ENCODE measurements around the gene COG5.

Gene COG5

DNA sequence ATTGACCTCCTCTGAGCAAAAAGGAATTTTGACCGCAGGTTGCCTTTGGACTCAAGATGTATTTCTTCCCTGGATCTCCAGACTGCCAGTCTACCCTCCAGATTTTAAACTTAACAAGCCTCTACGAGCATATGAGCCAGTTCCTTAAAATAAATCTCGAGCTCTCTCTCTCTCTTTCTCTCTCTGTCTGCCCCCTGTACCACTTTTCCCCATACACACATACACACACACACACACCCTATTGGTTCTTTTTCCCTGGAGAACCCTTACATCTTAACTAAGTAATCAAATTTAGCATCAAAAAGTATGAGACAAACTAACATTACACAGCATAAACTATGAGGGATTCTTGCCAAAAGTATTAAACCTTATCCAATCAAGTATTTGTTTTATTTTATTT is 27.7 kb upstream of the COG5 start:
- TF ChIP-seq, protein P1, sequence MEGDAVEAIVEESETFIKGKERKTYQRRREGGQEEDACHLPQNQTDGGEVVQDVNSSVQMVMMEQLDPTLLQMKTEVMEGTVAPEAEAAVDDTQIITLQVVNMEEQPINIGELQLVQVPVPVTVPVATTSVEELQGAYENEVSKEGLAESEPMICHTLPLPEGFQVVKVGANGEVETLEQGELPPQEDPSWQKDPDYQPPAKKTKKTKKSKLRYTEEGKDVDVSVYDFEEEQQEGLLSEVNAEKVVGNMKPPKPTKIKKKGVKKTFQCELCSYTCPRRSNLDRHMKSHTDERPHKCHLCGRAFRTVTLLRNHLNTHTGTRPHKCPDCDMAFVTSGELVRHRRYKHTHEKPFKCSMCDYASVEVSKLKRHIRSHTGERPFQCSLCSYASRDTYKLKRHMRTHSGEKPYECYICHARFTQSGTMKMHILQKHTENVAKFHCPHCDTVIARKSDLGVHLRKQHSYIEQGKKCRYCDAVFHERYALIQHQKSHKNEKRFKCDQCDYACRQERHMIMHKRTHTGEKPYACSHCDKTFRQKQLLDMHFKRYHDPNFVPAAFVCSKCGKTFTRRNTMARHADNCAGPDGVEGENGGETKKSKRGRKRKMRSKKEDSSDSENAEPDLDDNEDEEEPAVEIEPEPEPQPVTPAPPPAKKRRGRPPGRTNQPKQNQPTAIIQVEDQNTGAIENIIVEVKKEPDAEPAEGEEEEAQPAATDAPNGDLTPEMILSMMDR (IDR thresholded peaks at IDR 0.05; ENCODE audit: low read depth, low read length) = no peak
- H3K4me3 ChIP-seq (ENCODE audit: low read depth, low read length) = no peak overlapping the region

- TF ChIP-seq, protein P1 (IDR thresholded peaks at IDR 0.05; ENCODE audit: low read depth, low read length) = no peak
- H3K4me3 ChIP-seq (ENCODE audit: low read depth, low read length) = no peak overlapping the region
Observed at GRCh38 chr7:107588529-107589130, 24.9 kb upstream of the COG5 start.

GRCh38 chr7:107584716-107585115 is 21.0 kb upstream of the COG5 start:
- TF ChIP-seq, protein P1 (IDR thresholded peaks at IDR 0.05; ENCODE audit: low read depth, low read length) = no peak
- H3K4me3 ChIP-seq (ENCODE audit: low read depth, low read length) = no peak overlapping the region

- H3K4me3 ChIP-seq (ENCODE audit: low read depth, low read length) = no peak overlapping the region
- TF ChIP-seq, protein P1 (IDR thresholded peaks at IDR 0.05; ENCODE audit: low read depth, low read length) = no peak
Observed at GRCh38 chr7:107582875-107583274, 19.2 kb upstream of the COG5 start.

DNA sequence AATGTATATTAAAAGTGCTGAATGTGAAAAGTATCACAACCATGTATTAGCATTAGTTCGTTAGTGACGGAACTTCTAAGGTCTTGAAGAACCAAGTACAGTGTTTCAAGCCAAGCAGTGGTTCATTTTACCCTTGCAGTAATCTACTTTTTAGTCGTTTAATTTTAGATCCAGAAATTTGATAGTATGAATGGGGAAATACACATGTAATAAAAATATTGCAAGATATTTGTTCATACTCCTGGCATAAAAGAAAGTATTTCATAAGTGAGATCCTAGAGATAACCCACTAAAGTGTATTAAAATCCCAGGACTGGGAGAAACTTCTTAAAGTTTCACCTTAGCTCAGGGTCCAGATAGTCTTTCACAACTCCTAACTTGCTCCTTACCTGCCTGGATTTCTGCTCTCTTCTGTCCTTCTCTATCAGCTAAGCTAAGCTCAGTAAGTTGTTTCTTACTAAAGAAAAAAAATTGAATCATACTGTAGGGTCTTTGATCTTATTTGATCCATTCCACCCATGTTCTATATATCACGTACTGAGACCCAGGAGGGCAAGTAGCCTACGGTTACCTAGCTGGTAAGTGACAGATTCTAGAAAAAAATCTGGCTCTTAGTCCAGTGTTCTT is 17.8 kb upstream of the COG5 start:
- peak overlapping the region; percentile 86 for H3K4me3 ChIP-seq (ENCODE audit: low read depth, low read length)
- TF ChIP-seq, protein P1 (IDR thresholded peaks at IDR 0.05; ENCODE audit: low read depth, low read length) = no peak

- H3K4me3 ChIP-seq (ENCODE audit: low read depth, low read length) = peak overlapping the region; percentile 86
- TF ChIP-seq, protein P1 (IDR thresholded peaks at IDR 0.05; ENCODE audit: low read depth, low read length) = no peak
Observed at GRCh38 chr7:107580716-107581383, 17.1 kb upstream of the COG5 start.
